Activated CD4-positive, alpha-beta memory T cell treated with anti-CD3 and anti-CD28 coated beads, Interleukin-2, amount 10 ng/mL, durations not matched to agents 7 days and 5 days (primary cell): Measurements from ENCODE around the gene APMAP. TPM values are rescaled to one million over a fixed set of nuclear protein-coding genes. Genes with fewer than 3 reads are reported as not detected.
A peak's percentile ranks its signal among the peaks of the same experiment; 100 is the strongest.
"Not testable (repeated sequence)": the region's sequence is repeated elsewhere in the genome, so short reads cannot be mapped to it uniquely, and the experiment has no call there.

ENCODE experiments used
- CTCF ChIA-PET: fragments of 350-600 bp; sonication (Branson Sonifier 250); formaldehyde crosslinking; loops from one replicate; lab custom pipeline; 2021; ENCODE audit warnings: antibody characterized with exemption, inconsistent platforms; lab: Charles Lee
- POLR2A ChIA-PET: fragments of 350-600 bp; sonication (Branson Sonifier 250); formaldehyde crosslinking; loops from one replicate; lab custom pipeline; 2021; ENCODE audit warnings: antibody characterized with exemption; lab: Charles Lee
- DNase-seq: peaks from one replicate; pipeline ENCODE4 v3.0.0-alpha.2; 2020
- H3K27ac Mint-ChIP-seq: one replicate; pipeline ENCODE4 v1.8.0; 2021; ENCODE audit warnings: mild to moderate bottlenecking, mixed read lengths
- H3K27me3 Mint-ChIP-seq: one replicate; pipeline ENCODE4 v1.8.0; 2021; ENCODE audit warnings: mixed read lengths
- H3K36me3 Mint-ChIP-seq: one replicate; pipeline ENCODE4 v1.8.0; 2021; ENCODE audit warnings: low read depth, mixed read lengths
- H3K4me1 Mint-ChIP-seq: one replicate; pipeline ENCODE4 v1.8.0; 2021; ENCODE audit warnings: mixed read lengths
- H3K4me3 Mint-ChIP-seq: one replicate; pipeline ENCODE4 v1.8.0; 2021; ENCODE audit warnings: mild to moderate bottlenecking, mixed read lengths
- H3K9me3 Mint-ChIP-seq: one replicate; pipeline ENCODE4 v1.8.0; 2021; ENCODE audit warnings: mixed read lengths
- total RNA-seq, 2 experiments: library from RNA; stranded (reverse); gene quantifications; one replicate each; pipeline ENCODE4 v1.2.3, GENCODE V29; 2021

Gene APMAP
- total RNA-seq, 2 experiments from 2014 or later = 44.1 to 46.5 TPM

GRCh38 chr20:24946376-24946775 lies 46.2 kb downstream of the APMAP start:
- H3K9me3 Mint-ChIP-seq = peaks cover 43% of the 10 kb centered on the region
- DNase-seq, H3K27me3 Mint-ChIP-seq, H3K4me3 Mint-ChIP-seq, H3K27ac Mint-ChIP-seq, POLR2A ChIA-PET: not testable (repeated sequence)
- H3K36me3 Mint-ChIP-seq = peaks cover 66% of the 10 kb centered on the region
- CTCF ChIA-PET = interaction anchor here (3.2 kb wide), 1 partner anchor 15 kb away, joined by 12 read pairs; no protein-coding TSS in a partner anchor
- peaks cover 44% of the 10 kb centered on the region for H3K4me1 Mint-ChIP-seq

GRCh38 chr20:24943731-24944130 lies 48.8 kb downstream of the APMAP start:
- H3K36me3 Mint-ChIP-seq = peaks cover 50% of the 10 kb centered on the region
- no peak overlapping the region for H3K4me3 Mint-ChIP-seq
- H3K27me3 Mint-ChIP-seq = no peaks in the 10 kb centered on the region
- ChIA-PET POLR2A (no interaction called here), CTCF (no interaction called here)
- no peak for DNase-seq
- H3K4me1 Mint-ChIP-seq = peaks cover 28% of the 10 kb centered on the region
- peaks cover 43% of the 10 kb centered on the region for H3K9me3 Mint-ChIP-seq
- H3K27ac Mint-ChIP-seq = no peak overlapping the region

- ChIA-PET POLR2A (no interaction called here), CTCF (no interaction called here)
- Mint-ChIP-seq H3K4me1 (peaks cover 23% of the 10 kb centered on the region), H3K27me3 (no peaks in the 10 kb centered on the region), H3K9me3 (peaks cover 43% of the 10 kb centered on the region), H3K36me3 (peaks cover 48% of the 10 kb centered on the region), H3K4me3 (no peak overlapping the region), H3K27ac (no peak overlapping the region)
- peak; percentile 12 for DNase-seq
Observed at GRCh38 chr20:24943196-24943595, 49.4 kb downstream of the APMAP start.

- ChIA-PET POLR2A (no interaction called here), CTCF (no interaction called here)
- DNase-seq = no peak
- peaks cover 39% of the 10 kb centered on the region for H3K9me3 Mint-ChIP-seq
- H3K27ac Mint-ChIP-seq = no peak overlapping the region
- peaks cover 43% of the 10 kb centered on the region for H3K36me3 Mint-ChIP-seq
- no peak overlapping the region for H3K4me3 Mint-ChIP-seq
- H3K4me1 Mint-ChIP-seq = peaks cover 17% of the 10 kb centered on the region
- H3K27me3 Mint-ChIP-seq = no peaks in the 10 kb centered on the region
Observed at GRCh38 chr20:24942679-24943078, 49.9 kb downstream of the APMAP start.

GRCh38 chr20:24939036-24939435 lies 53.5 kb downstream of the APMAP start:
- no peak overlapping the region for H3K27ac Mint-ChIP-seq
- peaks cover 16% of the 10 kb centered on the region for H3K9me3 Mint-ChIP-seq
- H3K4me1 Mint-ChIP-seq = no peaks in the 10 kb centered on the region
- H3K4me3 Mint-ChIP-seq = no peak overlapping the region
- peak; percentile 2 for DNase-seq
- CTCF ChIA-PET = no interaction called here
- H3K27me3 Mint-ChIP-seq = no peaks in the 10 kb centered on the region
- peaks cover 13% of the 10 kb centered on the region for H3K36me3 Mint-ChIP-seq
- POLR2A ChIA-PET = no interaction called here

- no peaks in the 10 kb centered on the region for H3K4me1 Mint-ChIP-seq
- H3K27me3 Mint-ChIP-seq = no peaks in the 10 kb centered on the region
- H3K27ac Mint-ChIP-seq = no peak overlapping the region
- ChIA-PET POLR2A (no interaction called here), CTCF (no interaction called here)
- H3K4me3 Mint-ChIP-seq = no peak overlapping the region
- DNase-seq = peak; percentile 11
- peaks cover 14% of the 10 kb centered on the region for H3K9me3 Mint-ChIP-seq
- peaks cover 8% of the 10 kb centered on the region for H3K36me3 Mint-ChIP-seq
Observed at GRCh38 chr20:24938498-24938897, 54.1 kb downstream of the APMAP start.

- DNase-seq = no peak
- ChIA-PET CTCF (no interaction called here), POLR2A (interaction anchor here (2.3 kb wide), 1 partner anchor 12 kb away, joined by 6 read pairs; the partner anchor contains the start of gene CST7)
- Mint-ChIP-seq H3K27ac (no peak overlapping the region), H3K9me3 (peaks cover 13% of the 10 kb centered on the region), H3K4me3 (no peak overlapping the region), H3K4me1 (peaks cover 4% of the 10 kb centered on the region), H3K27me3 (no peaks in the 10 kb centered on the region), H3K36me3 (peaks cover 7% of the 10 kb centered on the region)
Observed at GRCh38 chr20:24937579-24937978, 55.0 kb downstream of the APMAP start.

- H3K9me3 Mint-ChIP-seq = peaks cover 14% of the 10 kb centered on the region
- peak; percentile 11 for DNase-seq
- H3K4me3 Mint-ChIP-seq = no peak overlapping the region
Observed at GRCh38 chr20:24936526-24937407, 55.8 kb downstream of the APMAP start.

GRCh38 chr20:24935766-24936525 lies 56.6 kb downstream of the APMAP start:
- ChIA-PET POLR2A (interaction anchor here (2.3 kb wide), 1 partner anchor 13 kb away, joined by 6 read pairs; the partner anchor contains the start of gene CST7), CTCF (interaction anchor here (1.2 kb wide), 1 partner anchor 18 kb away, joined by 3 read pairs; no protein-coding TSS in a partner anchor)
- Mint-ChIP-seq H3K4me1 (peaks cover 21% of the 10 kb centered on the region), H3K36me3 (peaks cover 11% of the 10 kb centered on the region), H3K27me3 (no peaks in the 10 kb centered on the region), H3K9me3 (peaks cover 12% of the 10 kb centered on the region), H3K4me3 (no peak overlapping the region), H3K27ac (no peak overlapping the region)
- peak; percentile 14 for DNase-seq

More at GRCh38 chr20:24936526-24937407, 55.8 kb downstream of the APMAP start:
- H3K4me1 Mint-ChIP-seq = peaks cover 12% of the 10 kb centered on the region
- H3K27me3 Mint-ChIP-seq = no peaks in the 10 kb centered on the region
- CTCF ChIA-PET = interaction anchor here (1.2 kb wide), 1 partner anchor 19 kb away, joined by 3 read pairs; no protein-coding TSS in a partner anchor
- POLR2A ChIA-PET = interaction anchor here (2.3 kb wide), 1 partner anchor 13 kb away, joined by 6 read pairs; the partner anchor contains the start of gene CST7
- peaks cover 11% of the 10 kb centered on the region for H3K36me3 Mint-ChIP-seq
- no peak overlapping the region for H3K27ac Mint-ChIP-seq

GRCh38 chr20:24935140-24935539 lies 57.4 kb downstream of the APMAP start:
- CTCF ChIA-PET = no interaction called here

GRCh38 chr20:24934716-24935115 lies 57.8 kb downstream of the APMAP start:
- CTCF ChIA-PET = no interaction called here
- DNase-seq = peak; percentile 9
- Mint-ChIP-seq H3K4me3 (no peak overlapping the region), H3K27me3 (no peaks in the 10 kb centered on the region), H3K4me1 (peaks cover 29% of the 10 kb centered on the region), H3K9me3 (peaks cover 12% of the 10 kb centered on the region), H3K27ac (no peak overlapping the region), H3K36me3 (peaks cover 8% of the 10 kb centered on the region)
- POLR2A ChIA-PET = no interaction called here

More at GRCh38 chr20:24935140-24935539, 57.4 kb downstream of the APMAP start:
- no peaks in the 10 kb centered on the region for H3K27me3 Mint-ChIP-seq
- POLR2A ChIA-PET = interaction anchor here (2.3 kb wide), 1 partner anchor 14 kb away, joined by 6 read pairs; the partner anchor contains the start of gene CST7
- peak; percentile 10 for DNase-seq
- H3K4me1 Mint-ChIP-seq = peaks cover 29% of the 10 kb centered on the region
- no peak overlapping the region for H3K4me3 Mint-ChIP-seq
- peaks cover 12% of the 10 kb centered on the region for H3K9me3 Mint-ChIP-seq
- H3K27ac Mint-ChIP-seq = no peak overlapping the region
- H3K36me3 Mint-ChIP-seq = peaks cover 8% of the 10 kb centered on the region

GRCh38 chr20:24934101-24934661 lies 58.4 kb downstream of the APMAP start:
- CTCF ChIA-PET = no interaction called here

More at GRCh38 chr20:24934101-24934661, 58.4 kb downstream of the APMAP start:
- Mint-ChIP-seq H3K27me3 (no peaks in the 10 kb centered on the region), H3K36me3 (peaks cover 8% of the 10 kb centered on the region), H3K4me1 (peaks cover 29% of the 10 kb centered on the region), H3K9me3 (peaks cover 12% of the 10 kb centered on the region), H3K27ac (no peak overlapping the region), H3K4me3 (no peak overlapping the region)
- POLR2A ChIA-PET = no interaction called here
- DNase-seq = peak; percentile 14
